HG02571 (cell line): Measurements from ENCODE around the gene AFAP1.

Experiments used
- ATAC-seq: cut with Tn5 transposase; IDR thresholded peaks from one replicate; pipeline ENCODE4 v1.9.1; 2021; ENCODE audit warnings: mild to moderate bottlenecking, moderate library complexity; ENCODE audit not compliant: unreplicated experiment

The AFAP1 gene

DNA sequence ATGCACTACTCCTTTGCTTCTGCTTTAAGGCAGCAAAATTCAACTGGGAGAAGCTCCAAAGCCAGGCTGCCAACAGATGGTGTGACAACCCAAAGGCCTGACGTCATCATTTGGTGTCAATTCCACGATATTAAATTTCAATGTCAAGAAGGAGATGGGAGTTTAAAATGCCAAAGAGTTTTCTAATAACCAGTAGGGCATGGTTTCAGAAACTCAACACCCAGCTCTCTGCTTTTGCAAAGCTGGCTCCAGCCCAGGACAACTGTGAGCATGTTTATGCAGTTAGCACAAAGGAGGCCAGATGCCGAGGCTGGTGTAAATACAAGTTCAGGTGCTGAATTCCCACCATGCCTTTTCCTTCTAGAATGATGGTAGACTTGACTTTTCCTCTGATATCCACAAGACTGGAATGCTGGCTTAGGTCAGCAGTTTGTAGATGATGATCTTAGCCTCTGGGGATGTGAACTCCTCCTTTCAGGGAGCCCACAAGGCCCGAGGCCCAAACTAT is 67.3 kb downstream of the AFAP1 start:
- ATAC-seq = no peak

- no peak for ATAC-seq
These were observed 68.3 kb downstream of the AFAP1 start for GRCh38 chr4:7871356-7871755.

- no peak for ATAC-seq
These were observed 70.7 kb downstream of the AFAP1 start for GRCh38 chr4:7868892-7869471.

DNA sequence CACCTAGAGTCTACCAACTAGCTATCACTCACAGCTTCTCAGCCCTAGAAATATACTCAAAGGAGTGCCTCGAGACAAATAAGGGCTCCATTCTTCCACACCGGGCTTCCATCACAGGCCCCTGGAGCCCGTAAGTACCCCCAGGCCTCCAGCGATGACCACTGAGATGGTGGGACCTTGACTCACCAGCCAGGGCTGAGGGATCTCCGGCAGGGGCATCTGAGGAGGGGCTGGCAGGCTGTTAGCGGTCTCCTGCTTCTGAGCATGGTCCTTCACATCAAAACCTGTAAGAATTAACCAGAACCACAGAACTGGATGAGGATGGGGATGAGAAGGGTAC is 71.3 kb downstream of the AFAP1 start:
- ATAC-seq = no peak

DNA sequence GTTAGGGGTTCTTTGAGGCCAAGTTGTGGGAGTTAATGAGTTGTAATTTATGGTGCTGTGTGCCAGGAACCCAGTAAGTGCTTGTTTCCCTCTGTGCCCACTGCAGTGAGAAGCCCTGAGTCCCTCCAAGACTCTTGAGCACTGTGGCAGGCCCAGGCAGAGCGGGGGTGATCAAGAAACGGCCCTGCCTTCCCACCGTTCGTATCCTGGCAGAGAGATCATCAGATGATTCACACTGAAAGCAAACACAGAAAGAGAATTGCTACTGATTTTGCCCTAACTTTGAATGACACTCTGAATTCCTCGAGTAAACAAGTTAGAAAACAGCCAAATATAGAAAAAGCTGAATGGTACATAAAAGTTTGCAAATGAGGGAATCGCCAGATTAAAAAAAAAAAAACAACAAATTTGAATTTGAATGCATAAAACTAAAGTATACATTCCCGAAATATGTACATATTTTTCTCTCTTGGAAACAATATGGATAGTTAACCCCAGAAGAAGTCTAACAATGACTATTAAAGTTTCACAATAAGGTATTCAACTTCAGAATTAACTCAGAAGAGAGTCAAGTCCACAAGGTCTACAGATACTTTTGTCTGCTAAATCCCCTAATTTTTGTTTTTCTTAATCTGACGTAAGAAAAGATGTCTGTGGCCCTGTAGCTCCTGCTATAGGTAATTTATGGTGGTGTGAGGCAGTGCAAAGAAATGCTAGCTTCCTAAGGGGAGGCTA is 71.8 kb downstream of the AFAP1 start:
- no peak for ATAC-seq

DNA sequence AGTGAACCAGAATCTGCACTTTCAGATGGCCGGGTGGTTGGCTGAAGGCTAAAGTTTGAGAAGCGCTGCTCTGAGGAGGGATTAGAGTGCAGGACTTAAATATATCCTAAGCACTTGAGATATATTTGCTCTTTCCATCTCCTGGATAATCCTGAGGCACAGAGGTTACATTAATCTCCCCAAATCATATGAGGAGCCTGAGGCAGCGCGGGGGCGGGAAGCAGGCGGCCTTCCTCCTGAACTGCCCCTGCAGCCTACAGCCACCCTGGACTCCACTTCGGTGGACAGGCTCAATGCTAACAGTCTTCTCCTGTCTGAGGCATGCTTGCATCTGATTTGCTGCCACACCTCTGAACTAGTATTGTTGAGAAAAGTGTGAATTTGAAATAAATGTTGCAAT is 72.5 kb downstream of the AFAP1 start:
- no peak for ATAC-seq

- no peak for ATAC-seq
These were observed 74.1 kb downstream of the AFAP1 start for GRCh38 chr4:7865533-7865932.

- no peak for ATAC-seq
These were observed 75.0 kb downstream of the AFAP1 start for GRCh38 chr4:7864685-7865084.

GRCh38 chr4:7863911-7864681 is 75.6 kb downstream of the AFAP1 start:
- no peak for ATAC-seq

GRCh38 chr4:7862561-7863192 is 77.0 kb downstream of the AFAP1 start:
- no peak for ATAC-seq

DNA sequence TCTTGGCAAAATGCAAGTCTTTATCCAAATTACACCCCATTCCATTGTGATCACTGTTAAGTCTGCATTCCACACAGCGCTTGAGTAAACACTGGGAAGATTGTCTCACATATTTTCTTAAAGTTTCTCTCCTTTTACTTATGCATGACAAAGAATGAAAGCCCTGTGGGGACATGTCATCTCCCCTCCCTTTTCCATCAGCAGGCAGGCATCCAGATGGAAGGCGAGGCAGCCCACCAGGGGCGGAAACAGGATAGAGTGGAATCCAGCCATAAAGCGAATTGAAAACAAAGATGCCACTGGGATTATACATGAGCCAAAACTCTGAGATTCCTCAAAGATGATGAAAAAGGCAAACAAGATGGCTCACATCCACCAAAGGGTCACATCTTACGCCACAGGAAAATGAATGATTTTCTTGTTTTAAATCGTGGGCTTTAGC is 78.2 kb downstream of the AFAP1 start:
- ATAC-seq = no peak

DNA sequence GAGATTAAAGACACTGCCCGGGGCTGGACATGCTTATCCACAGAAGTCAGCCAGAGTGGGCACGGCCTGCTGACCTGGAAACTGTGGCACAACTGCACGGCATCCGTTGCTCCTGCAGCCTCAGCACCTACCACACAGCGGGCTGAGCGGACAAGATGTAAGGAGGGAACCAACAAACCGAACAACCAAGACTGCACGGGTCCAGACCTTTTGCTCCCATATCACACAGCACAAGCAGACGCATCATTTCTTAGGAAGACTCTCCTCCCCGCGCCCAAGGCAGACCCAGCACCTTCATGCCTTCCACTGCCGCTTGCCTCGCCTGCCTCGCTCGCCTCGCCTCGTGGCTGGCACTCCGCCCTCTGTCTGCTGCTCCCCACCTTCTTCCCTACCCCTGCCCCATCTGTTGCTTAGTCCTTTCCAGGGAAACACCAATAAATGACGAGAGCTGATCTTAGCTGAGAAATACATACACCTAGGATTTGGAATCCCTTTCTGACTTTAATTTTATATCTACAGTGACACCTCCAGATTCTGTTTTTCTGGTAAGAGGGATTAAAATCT is 79.0 kb downstream of the AFAP1 start:
- ATAC-seq = no peak

DNA sequence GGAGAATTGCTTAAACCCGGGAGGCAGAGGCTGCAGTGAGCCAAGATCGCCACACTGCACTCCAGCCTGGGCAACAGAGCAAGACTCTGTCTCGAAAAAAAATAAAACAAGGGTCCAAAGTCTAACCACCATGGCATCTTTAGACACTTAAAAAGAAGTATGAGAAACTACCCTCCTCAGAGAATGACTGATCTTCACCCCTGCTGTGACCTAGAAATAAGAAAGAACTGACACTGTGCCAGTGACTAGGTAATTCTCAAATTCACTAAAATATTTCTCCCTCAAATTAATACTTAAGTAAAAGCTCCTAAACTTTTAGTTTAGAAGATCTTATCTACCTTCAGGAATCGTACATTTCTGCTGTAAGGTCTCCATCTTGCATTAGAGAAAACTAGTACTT is 80.3 kb downstream of the AFAP1 start:
- ATAC-seq = no peak

DNA sequence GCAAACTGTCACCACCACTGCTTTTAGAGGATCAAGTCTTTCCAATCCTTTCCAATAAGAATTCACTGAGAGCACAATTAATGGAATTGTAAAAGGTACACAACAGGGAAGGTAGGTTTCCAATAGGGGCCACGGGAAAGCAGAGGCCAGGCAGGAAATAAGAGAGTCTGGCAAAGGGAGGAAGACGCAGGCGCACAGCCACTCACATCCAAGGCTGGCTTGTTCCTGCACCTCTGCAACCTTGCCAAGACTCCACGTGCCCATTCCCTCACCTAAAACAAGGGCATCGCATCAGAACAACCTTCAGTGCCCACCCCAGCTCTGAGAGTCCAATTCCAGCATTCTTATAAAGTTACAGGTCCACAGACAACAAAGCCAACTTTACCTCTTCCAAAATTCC is 81.2 kb downstream of the AFAP1 start:
- no peak for ATAC-seq

DNA sequence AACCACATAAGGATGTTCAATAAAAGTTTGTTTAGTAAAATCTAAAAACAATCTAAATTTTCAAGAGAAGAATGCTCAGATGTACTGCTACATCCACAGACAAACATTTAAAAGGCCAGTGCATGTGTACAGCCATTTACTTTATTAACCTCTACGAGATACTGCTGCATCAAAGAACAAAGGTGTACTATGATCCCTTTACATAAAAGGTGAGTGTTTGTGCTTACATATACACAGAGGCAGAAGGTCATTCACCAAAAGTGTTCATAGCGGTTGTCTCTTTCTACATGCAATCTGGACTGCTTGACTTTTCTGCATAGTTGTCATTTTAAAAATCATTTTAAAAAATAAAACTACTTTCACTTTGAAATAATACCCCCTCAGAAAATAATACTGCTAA is 81.7 kb downstream of the AFAP1 start:
- ATAC-seq = no peak

- ATAC-seq = no peak
These were observed 82.4 kb downstream of the AFAP1 start for GRCh38 chr4:7857238-7857701.

DNA sequence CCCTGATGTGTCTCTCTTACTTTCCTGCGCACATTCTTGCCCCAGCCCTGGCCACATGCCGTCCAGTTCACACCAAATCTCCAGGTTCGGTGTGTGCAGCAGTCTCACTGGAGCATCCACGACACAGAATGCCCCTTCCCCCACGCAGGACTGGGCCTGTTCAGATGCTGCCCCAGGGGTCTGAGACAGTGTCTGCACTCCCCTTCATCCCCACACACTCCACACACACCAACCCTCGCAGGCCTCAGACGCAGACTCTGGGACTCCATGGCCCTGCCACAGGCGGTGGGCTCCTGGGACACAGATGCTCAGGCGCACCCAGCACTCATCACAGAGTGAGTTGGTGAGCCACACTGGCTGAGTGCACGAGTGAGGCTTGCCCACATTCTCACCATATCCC is 83.9 kb downstream of the AFAP1 start:
- ATAC-seq = no peak

- no peak for ATAC-seq
These were observed 84.8 kb downstream of the AFAP1 start for GRCh38 chr4:7854697-7855370.

- ATAC-seq = no peak
These were observed 85.4 kb downstream of the AFAP1 start for GRCh38 chr4:7854216-7854615.

GRCh38 chr4:7853271-7853670 is 86.4 kb downstream of the AFAP1 start:
- no peak for ATAC-seq
